Rectal smooth muscle tissue (tissue), 1 donor: ENCODE measurements around the gene PTCD3.

Experiments used
- H3K27ac ChIP-seq: one replicate; pipeline ENCODE4 v1.7.0; 2013; ENCODE audit warnings: low read depth, low read length, inconsistent platforms
- H3K27me3 ChIP-seq: one replicate; pipeline ENCODE4 v1.7.0; 2013; ENCODE audit warnings: low read length; ENCODE audit not compliant: control insufficient read depth, insufficient read depth
- H3K36me3 ChIP-seq: one replicate; pipeline ENCODE4 v1.7.0; 2013; ENCODE audit warnings: low read length; ENCODE audit not compliant: control insufficient read depth, insufficient read depth
- H3K4me1 ChIP-seq: one replicate; pipeline ENCODE4 v1.7.0; 2013; ENCODE audit warnings: low read length; ENCODE audit not compliant: control insufficient read depth, insufficient read depth
- H3K4me3 ChIP-seq: one replicate; pipeline ENCODE4 v1.7.0; 2013; ENCODE audit warnings: low read length
- H3K9ac ChIP-seq: one replicate; pipeline ENCODE4 v1.7.0; 2013; ENCODE audit warnings: low read length

The PTCD3 gene

DNA sequence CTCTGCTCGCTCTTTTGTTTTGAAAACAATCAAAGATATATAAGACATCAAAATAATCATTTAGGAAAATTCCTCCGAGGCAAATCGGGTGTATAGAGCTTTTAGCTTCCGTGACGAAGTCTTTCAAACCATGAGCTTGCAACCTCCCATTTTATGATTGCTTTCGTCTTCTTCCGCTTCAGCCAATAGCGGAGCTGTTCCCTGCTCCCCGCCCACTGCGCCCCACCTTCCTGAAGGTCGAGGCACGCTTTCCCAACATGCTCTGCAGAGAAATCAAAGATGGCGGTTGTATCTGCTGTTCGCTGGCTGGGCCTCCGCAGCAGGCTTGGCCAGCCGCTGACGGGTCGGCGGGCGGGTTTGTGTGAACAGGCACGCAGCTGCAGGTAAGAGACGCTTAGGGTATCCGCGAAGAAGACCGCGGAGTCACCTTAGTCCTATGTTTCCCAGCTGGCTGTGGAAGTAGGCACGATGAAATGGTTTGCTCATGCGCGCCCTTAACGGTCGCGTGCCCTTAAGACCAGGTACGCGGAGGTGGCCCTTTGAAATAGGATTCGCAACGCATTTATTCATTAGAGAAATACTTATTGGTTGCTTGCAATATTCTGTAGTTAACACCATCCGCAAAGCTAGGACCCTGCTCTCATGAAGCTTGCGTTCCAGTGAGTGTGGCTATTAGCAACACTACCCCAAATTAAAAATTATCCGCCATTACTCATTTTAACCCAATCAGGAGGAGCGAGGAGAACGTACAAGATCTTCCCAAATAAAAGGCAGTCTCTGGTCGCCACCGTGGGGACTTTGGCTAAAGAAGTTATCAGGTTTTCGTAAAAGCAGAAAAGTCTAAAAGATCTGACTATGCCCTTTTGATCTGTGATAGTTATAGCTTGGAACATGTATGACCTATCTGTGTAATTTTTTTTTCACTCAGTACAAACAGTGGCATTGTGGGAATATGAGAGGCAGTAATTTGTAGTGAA is at the start of gene PTCD3:
Gene PTCD3 (plus strand): TSS at position 267 of the 977 bp plus-strand sequence. CDS start 13 bp downstream, at position 280.
- H3K27me3 ChIP-seq: no peaks in the 10 kb centered on the region
- peaks cover 20% of the 10 kb centered on the region for H3K4me1 ChIP-seq
- peak within 1 kb of the TSS; percentile 88 for H3K9ac ChIP-seq
- H3K36me3 ChIP-seq: peaks cover 6% of the 10 kb centered on the region
- H3K4me3 ChIP-seq: peak within 1 kb of the TSS; percentile 99
- peak within 1 kb of the TSS; percentile 88 for H3K27ac ChIP-seq

DNA sequence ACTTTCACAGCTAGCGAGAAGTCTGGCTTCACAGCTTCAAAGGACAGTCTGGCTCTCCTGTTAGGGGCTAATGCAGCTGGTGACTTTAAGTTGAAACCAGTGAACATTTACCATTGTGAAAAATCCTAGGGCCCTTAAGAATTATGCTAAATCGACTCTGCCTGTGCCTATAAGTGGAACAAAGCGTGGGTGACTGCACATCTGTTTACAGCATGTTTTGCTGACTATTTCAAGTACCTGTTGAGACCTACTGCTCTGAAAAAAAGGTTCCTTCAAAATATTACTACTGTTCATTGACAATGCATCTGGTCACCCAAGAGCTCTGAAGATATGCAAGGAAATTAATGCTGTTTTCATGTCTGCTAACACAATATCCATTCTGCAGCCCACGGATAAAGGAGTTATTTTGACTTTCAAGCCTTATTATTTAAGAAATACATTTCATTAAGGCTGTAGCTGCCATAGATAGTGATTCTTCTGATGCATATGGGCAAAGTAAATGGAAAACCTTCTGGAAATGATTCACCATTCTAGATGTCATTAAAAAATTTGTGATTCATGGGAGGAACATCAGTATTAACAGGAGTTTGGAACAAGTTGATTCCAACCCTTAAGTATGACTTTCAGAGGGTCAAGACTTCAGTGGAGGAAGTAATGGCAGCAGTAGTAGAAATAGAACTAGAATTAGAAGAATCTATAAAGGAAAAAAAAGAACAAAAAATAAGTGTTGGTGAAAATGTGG is 49.3 kb upstream of the PTCD3 start:
- Histone ChIP-seq H3K27me3 (no peaks in the 10 kb centered on the region), H3K36me3 (peaks cover 11% of the 10 kb centered on the region), H3K4me1 (no peaks in the 10 kb centered on the region), H3K27ac (no peak overlapping the region), H3K9ac (no peak overlapping the region), H3K4me3 (no peak overlapping the region)

DNA sequence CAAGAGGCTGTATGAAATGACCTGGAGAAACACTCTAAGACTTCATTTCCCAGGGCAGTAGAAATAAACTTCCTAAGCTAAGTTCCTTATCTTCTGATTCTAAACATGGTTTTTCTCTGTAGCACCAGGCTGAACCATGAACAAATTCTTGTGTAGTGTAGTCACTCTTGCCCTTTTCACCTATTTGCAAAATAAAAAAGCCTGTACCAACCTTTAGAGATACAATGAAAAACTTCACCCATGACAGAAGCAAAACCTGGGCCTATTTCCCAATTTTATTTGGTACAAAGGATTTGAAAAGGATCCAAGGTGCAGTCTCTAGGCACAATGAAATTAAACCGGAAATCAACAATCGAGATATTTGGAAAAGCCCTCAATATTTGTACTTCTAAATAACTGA is 44.0 kb upstream of the PTCD3 start:
- H3K4me3 ChIP-seq: no peak overlapping the region
- H3K4me1 ChIP-seq: peaks cover 6% of the 10 kb centered on the region
- no peak overlapping the region for H3K27ac ChIP-seq
- H3K36me3 ChIP-seq: peaks cover 8% of the 10 kb centered on the region
- H3K27me3 ChIP-seq: no peaks in the 10 kb centered on the region
- no peak overlapping the region for H3K9ac ChIP-seq

DNA sequence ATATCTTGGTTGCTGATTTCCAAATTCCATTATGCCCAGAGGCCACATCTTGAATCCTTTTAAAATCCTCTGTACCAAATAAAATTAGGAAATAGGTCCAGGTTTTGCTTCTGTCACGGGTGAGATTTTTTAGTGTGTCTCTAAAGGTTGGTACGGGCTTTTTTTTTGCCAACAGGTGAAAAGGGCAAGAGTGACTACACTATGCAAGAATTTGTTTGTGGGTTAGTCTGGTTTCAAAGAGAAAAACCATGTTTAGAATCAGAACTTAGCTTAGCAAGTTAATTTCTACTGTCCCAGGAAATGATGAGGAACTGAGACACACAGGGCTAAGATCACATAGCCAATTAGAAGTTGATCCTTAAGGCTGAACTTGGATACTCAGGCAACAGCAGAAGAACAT is 42.0 kb upstream of the PTCD3 start:
- H3K9ac ChIP-seq: no peak overlapping the region
- no peak overlapping the region for H3K27ac ChIP-seq
- H3K27me3 ChIP-seq: no peaks in the 10 kb centered on the region
- peaks cover 6% of the 10 kb centered on the region for H3K4me1 ChIP-seq
- peaks cover 13% of the 10 kb centered on the region for H3K36me3 ChIP-seq
- H3K4me3 ChIP-seq: no peak overlapping the region

DNA sequence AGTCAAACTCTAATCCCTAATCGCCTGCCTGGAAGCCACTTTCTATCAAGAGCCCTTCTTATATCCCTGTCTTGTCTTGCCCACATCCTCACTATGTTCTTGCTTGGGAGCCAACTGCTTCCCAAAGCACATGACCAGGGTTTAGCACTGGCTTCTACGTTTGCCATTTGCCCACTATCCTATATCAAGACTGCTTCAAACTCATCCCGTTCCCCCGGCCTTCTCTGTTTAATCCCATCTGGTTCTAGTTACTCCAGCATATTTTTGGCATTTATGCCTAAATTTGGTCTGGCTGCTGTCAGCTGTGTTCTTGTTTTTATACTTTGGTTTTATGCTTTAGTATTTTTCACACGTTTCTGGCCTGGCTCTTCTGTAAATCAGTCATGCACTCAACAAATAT is 40.5 kb upstream of the PTCD3 start:
- H3K4me3 ChIP-seq: no peak overlapping the region
- H3K9ac ChIP-seq: no peak overlapping the region
- peak overlapping the region; percentile 30 for H3K27ac ChIP-seq
- peaks cover 6% of the 10 kb centered on the region for H3K4me1 ChIP-seq
- peaks cover 20% of the 10 kb centered on the region for H3K36me3 ChIP-seq
- no peaks in the 10 kb centered on the region for H3K27me3 ChIP-seq

DNA sequence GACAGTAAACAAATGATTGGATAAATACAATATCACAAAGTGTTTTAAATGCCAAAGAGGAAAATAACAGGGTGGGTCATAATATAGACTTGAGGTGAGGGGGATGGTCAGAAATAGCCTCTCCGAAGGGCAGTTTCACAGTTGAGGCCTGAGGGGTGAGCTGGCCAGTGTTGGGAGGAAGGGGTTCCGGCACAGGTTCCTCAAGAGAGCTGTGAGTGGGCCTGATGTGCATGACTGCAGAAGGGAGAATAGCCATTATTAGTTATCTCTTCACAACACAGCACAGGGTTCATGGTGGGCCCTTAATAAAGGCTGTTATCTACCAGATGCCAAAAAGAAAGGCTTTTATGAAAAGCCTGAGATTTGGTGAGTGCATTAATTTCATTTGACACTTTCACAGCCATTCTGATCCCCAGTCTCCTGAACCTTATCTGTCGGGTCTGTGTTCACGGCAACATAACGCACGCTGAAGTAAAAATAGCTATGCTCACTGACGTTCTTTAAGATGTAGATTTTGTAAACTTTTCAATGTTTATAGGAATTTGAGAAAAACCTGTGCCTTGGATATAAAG is 39.9 kb upstream of the PTCD3 start:
- H3K27me3 ChIP-seq: no peaks in the 10 kb centered on the region
- H3K4me3 ChIP-seq: no peak overlapping the region
- H3K4me1 ChIP-seq: peaks cover 6% of the 10 kb centered on the region
- peak overlapping the region; percentile 30 for H3K27ac ChIP-seq
- no peak overlapping the region for H3K9ac ChIP-seq
- peaks cover 20% of the 10 kb centered on the region for H3K36me3 ChIP-seq

DNA sequence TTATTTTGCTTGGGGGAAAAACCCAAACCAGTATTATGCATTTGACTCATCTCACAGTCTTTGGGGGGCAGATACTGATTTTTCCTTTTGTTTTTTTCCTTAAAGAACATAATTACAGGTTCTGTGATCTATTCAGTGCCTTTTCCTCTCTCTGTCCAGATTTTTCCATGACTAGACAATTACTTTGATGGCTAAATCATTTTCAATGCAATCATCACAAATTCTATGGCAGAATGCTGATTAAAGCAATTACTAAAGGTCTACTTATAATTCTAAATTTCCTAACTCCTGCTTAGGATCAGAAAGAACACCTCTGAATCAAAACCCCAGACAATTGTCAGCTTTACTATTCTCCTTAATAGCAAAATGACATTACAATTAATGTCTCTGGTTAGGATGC is 39.1 kb upstream of the PTCD3 start:
- Histone ChIP-seq H3K27me3 (no peaks in the 10 kb centered on the region), H3K4me1 (peaks cover 6% of the 10 kb centered on the region), H3K4me3 (no peak overlapping the region), H3K27ac (no peak overlapping the region), H3K36me3 (peaks cover 20% of the 10 kb centered on the region), H3K9ac (no peak overlapping the region)

DNA sequence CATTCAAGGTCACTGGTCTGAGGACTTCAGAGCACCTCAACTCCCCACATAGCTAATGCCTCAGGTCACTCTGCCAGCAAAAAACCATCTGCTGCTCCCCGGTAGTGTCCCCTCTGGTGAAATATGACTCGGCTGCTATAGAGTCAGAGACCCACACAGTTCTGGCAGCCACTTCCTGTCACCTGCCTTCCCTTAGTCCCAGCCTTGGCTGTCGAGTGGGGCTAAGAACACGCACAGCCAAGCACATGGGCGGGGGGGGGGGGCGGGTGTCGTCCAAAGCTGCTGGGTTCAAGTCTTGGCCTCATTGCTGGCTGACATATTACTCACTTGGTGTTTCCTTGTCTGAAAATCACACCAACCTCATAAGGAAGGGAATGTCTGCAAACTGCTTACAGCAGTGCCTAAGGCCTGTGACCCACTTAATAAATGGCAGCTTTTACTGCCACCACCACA is 37.9 kb upstream of the PTCD3 start:
- Histone ChIP-seq H3K4me1 (peaks cover 6% of the 10 kb centered on the region), H3K9ac (no peak overlapping the region), H3K36me3 (peaks cover 20% of the 10 kb centered on the region), H3K27ac (no peak overlapping the region), H3K27me3 (no peaks in the 10 kb centered on the region), H3K4me3 (no peak overlapping the region)

DNA sequence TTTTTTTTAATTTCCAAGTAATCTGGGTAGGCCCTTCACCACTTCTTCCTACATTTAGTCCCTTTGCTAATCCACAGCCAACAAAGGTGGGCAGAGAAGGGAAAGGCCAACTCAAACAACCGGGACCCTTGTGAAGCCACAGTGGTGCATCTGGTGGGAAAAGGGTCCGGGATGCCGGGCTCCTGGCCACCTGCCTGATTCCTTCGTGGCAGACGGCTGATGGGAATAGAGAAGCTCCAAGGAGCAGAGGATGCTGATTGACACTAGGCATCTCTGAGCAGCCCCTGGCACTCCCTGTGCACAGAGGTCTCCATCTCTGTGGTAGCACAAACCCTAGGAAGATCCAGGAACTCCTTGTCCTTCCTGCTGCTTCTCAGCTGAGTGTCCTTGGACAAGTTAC is 37.4 kb upstream of the PTCD3 start:
- Histone ChIP-seq H3K4me3 (no peak overlapping the region), H3K4me1 (peaks cover 6% of the 10 kb centered on the region), H3K27me3 (no peaks in the 10 kb centered on the region), H3K36me3 (peaks cover 20% of the 10 kb centered on the region), H3K27ac (no peak overlapping the region), H3K9ac (no peak overlapping the region)

DNA sequence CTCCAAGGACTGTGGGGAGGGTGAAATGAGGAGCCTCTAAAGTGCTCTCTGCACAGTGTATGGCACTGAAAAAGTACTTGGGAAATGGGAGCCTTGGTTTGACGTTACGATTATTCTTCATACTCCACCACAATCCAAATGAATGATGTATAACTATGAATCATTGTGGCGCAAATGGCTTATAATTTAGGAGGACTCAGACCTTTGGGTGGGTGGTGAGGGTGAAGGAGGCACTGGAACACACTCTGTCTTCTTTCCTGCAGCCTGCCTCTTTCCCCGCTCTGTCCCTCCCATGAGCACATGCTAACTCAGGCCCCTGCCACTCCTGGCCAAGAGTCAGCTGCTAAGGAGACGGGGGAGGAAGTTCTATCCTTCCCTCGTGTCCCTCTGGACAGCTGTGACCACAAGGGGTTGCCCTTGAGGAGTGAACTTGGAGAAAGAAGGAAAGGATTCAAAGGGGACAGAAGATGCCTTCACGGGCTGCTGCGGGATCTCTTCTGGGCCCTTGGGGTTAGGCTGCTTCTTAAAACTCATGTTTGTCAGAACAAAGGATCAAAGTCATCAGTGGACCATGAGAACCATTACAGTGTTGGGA is 36.8 kb upstream of the PTCD3 start:
- no peak overlapping the region for H3K4me3 ChIP-seq
- H3K27ac ChIP-seq: no peak overlapping the region
- no peak overlapping the region for H3K9ac ChIP-seq
- H3K4me1 ChIP-seq: peaks cover 6% of the 10 kb centered on the region
- no peaks in the 10 kb centered on the region for H3K27me3 ChIP-seq
- H3K36me3 ChIP-seq: peaks cover 25% of the 10 kb centered on the region

DNA sequence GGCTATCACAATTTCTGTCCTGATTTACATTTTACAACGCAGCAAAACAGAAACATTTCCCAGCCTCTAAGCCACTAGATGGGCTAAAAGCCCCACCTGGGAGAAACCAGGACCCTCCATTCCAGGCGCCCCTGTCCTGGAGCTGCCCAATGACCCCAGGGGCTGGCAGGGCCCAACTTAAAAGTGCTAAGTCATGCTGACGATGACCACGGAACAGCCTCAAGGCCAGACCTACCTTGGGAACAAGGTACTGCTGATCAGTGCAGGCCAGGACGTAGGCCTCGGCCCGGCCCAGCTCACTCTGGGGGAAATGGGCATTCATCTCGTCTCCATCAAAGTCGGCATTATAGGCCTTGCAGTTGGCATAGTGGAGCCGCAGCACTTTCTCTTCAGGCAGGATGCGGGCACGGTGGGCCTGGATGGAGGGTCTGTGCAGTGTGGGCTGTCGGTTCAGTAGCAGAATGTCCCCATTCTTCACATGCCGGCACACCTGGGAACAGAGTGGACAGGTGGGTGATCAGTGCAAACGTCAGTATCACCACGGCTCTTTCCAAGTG is 36.2 kb upstream of the PTCD3 start:
- Histone ChIP-seq H3K36me3 (peaks cover 22% of the 10 kb centered on the region), H3K27ac (no peak overlapping the region), H3K4me3 (no peak overlapping the region), H3K4me1 (peaks cover 6% of the 10 kb centered on the region), H3K9ac (no peak overlapping the region), H3K27me3 (no peaks in the 10 kb centered on the region)

DNA sequence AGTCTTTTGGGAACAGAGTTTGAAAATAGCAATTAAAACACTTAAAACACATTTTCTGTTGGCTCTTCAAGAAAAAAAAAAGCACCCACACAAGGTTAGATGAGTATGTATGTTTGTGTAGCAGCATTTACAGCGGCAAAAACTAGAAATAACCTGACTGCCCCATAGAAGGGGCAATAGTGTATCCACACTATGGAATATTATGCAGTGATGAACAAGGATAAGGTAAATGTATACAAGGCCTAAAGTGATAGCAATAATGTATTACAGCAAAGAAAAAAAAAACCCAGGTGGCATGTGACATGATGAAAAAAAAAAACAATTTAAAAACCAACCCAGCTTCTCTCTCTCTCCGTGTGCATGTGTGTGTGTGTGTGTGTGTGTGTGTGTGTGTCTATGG is 35.2 kb upstream of the PTCD3 start:
- no peak overlapping the region for H3K27ac ChIP-seq
- no peak overlapping the region for H3K9ac ChIP-seq
- no peak overlapping the region for H3K4me3 ChIP-seq
- no peaks in the 10 kb centered on the region for H3K27me3 ChIP-seq
- H3K36me3 ChIP-seq: peaks cover 18% of the 10 kb centered on the region
- H3K4me1 ChIP-seq: no peaks in the 10 kb centered on the region
